ENCODE results near the gene PPA1.
"Not testable (repeated sequence)": the region's sequence is repeated elsewhere in the genome, so short reads cannot be mapped to it uniquely, and the experiment has no call there.

PPA1 gene

GRCh38 chr10:70254778-70255328, 21.6 kb upstream of the PPA1 start:
- no peak for DNase-seq

- DNase-seq: no peak
Measured at GRCh38 chr10:70253878-70254765, 20.9 kb upstream of the PPA1 start.

GRCh38 chr10:70250961-70251680, 17.9 kb upstream of the PPA1 start:
- DNase-seq: no peak

DNA sequence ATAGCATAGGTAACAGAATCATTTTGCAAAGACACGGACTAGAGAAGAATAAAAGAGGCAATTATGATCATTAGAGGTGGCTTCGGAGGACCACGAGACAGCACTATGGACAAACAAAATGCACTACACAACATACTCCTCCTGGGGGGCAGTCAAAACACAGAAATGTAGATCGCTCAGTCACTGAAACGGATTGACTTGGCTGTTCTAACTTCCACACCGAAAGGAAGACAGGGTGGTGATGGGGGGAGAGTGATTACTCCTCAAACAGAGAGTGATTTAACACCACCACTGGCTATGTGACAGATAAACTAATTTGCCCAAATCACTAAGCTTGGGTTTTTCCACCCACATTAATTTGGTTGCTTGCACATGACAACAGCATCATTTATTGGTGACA, 14.1 kb upstream of the PPA1 start:
- DNase-seq: no peak

DNA sequence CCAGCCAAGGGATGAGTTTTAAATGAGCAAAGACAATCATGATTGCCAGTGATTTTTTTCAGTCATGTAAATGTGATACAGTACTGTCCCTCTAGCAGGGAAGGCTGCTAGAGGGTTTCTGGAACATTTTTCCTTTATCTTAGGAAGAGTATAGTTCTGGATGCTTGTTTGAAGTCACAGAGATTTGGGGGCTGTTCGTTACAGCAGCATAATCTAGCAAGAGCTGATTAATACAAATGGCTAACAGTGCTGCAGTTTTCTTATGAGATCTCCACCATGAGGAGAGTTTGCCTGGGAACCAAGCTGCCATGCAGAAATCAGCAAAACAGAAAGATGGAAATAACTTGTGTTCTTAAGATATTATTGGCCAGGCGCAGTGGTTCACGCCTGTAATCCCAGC, 7.9 kb upstream of the PPA1 start:
- no peak for DNase-seq

DNA sequence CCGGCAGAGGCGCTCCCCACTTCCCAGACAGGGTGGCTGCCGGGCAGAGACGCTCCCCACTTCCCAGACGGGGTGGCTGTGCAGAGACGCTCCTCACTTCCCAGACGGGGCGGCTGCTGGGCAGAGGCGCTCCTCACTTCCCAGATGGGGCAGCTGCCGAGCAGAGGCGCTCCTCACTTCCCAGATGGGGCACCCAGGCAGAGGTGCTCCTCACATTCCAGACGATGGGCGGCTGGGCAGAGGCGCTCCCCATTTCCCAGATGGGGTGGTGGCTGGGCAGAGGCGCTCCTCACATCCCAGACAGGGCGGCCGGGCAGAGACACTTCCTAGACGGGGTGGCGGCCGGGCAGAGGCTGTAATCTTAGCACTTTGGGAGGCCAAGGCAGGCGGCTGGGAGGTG, 6.8 kb upstream of the PPA1 start:
- not testable (repeated sequence) for DNase-seq

DNA sequence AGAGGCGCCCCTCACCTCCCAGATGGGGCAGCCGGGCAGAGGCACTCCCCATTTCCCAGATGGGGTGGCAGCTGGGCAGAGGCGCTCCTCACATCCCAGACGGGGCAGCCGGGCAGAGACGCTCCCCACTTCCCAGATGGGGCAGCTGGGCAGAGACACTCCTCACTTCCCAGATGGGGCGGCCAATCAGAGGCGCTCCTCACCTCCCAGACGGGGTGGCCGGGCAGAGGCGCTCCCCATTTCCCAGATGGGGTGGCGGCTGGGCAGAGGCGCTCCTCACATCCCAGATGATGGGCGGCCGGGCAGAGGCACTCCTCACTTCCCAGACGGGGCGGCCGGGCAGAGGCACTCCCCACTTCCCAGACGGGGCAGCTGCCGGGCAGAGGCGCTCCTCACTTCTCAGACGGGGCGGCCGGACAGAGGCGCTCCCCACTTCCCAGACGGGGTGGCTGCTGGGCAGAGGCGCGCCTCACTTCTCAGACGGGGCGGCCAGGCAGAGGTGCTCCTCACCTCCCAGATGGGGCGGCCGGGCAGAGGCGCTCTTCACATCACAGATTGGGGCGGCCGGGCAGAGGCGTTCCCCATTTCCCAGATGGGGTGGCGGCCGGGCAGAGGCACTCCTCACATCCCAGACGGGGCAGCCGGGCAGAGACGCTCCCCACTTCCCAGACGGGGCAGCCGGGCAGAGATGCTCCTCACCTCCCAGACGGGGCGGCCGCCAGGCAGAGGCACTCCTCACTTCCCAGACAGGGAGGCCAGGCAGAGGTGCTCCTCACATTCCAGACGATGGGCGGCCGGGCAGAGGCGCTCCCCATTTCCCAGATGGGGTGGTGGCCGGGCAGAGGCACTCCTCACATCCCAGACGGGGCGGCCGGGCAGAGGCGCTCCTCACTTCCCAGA, 6.1 kb upstream of the PPA1 start:
- DNase-seq: not testable (repeated sequence)

DNA sequence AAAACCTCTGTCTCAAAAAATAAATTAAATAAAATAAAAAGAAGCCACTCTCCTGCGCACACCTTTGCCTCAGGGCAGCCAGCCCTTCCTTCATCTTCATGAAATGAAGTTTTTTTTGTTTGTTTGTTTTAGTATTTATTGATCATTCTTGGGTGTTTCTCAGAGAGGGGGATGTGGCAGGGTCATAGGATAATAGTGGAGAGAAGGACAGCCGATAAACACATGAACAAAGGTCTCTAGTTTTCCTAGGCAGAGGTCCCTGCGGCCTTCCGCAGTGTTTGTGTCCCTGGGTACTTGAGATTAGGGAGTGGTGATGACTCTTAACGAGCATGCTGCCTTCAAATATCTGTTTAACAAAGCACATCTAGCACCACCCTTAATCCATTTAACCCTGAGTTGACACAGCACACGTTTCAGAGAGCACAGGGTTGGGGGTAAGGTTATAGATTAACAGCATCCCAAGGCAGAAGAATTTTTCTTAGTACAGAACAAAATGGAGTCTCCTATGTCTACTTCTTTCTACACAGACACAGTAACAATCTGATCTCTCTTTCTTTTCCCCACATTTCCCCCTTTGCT, 4.8 kb upstream of the PPA1 start:
- not testable (repeated sequence) for DNase-seq

DNA sequence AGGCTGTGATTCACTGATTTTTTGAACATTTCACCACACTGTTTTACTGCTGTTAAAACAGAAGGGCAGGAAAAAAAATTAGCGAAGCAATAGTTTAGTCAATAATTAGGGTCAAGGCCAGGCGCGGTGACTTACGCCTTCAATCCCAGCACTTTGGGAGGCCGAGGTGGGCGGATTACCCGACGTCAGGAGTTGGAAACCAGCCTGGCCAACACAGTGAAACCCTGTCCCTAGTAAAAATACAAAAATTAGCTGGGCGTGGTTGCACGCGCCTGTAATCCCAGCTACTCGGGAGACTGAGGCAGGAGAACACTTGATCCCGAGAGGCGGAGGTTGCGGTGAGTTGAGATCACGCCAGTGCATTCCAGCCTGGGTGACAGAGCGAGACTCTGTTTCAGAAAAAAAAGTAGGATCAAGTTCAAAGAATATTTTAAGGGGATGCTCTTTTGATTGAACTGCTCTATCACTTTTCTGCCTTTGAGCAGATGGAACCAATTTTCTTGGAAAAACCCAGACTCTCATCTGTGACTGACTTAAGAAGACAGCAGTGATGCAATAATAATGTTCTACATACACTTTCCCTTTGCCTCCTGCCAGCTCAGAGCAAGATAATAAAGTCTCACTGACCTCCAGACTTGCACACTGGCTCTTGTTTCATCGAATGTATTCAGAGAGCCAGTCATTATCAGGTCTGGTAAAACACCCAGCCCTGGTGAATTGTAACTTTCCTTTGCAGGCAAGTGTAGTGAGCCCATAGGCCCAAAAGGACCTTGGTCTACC, 1.6 kb upstream of the PPA1 start:
- no peak for DNase-seq

DNA sequence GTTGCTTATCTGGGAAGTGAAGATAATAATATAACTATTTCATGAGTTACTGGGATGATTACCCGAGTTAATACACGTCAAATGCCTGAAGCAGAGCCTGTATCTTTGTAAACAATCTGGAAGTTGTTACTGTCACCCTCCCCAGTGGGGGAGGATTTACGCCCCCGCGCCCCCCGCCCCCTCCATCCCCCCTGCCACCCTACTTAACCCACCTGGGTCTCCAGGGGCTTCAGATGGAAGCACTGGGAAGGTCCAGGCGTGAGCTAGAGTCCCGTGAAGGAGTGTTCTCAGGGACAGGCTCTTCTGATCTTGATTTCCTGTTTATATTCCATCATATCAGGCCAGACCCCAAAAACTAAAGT, 691 bp upstream of the PPA1 start:
- DNase-seq: no peak

GRCh38 chr10:70232859-70233108, 445 bp downstream of the PPA1 start:
- DNase-seq: no peak

DNA sequence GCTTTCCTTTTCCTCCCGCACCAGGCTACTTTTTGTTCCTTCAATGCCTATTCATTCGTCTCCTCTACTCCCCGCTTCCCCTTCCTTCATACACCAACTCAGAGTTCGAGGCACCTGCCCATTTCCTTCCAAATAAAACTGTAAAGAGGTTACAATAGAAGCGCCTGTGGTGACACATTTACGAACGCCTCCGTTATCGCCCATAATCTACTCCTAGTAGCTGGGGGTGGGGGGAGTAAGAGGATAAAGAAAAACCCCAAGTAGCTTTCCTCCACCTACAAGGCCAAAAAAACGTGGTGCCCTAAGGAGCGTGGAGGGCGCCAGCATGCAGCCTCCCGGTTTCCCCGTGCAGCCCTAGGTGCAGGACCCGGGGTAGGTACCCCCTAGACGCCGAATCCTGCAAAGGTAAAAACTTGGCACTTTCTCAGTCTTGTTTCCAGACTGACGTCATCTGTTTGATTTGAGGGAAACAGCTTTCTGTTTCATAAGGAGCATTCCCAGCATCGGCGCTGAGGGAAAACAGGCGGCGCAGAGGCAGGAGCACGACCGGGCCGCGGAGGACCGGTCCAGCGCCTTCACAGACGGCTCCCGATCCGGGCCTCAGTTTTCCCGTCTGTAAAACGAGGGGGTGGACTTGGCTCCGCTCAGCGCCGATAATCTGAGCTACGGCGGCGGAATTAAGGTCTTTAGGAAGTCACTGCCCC, 922 bp downstream of the PPA1 start:
- DNase-seq: no peak

- no peak for DNase-seq
Measured at GRCh38 chr10:70228491-70228890, 4.7 kb downstream of the PPA1 start.

GRCh38 chr10:70227548-70228320, 5.5 kb downstream of the PPA1 start:
- no peak for DNase-seq

- DNase-seq: no peak
Measured at GRCh38 chr10:70223728-70224127, 9.5 kb downstream of the PPA1 start.

DNA sequence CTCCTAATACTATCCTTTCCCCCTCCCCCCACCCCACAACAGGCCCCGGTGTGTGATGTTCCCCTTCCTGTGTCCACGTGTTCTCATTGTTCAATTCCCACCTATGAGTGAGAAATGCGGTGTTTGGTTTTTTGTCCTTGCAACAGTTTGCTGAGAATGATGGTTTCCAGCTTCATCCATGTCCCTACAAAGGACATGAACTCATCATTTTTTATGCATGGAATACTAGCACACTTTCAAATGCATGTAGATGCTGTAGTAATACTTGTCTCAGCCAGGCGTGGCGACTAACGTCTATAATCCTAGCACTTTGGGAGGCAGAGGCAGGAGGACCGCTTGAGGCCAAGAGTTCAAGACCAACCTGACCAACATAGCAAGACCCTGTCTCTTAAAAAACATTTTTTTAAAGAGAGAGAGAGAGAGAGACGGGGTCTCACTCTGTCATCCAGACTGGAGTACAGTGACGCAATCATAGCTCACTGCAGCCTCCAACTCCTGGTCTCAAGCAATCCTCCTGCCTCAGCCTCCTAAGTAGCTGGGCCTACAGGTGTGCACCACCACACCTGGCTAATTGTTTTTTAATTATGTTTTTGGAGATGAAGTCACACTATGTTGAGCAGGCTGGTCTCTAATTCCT, 10.3 kb downstream of the PPA1 start:
- not testable (repeated sequence) for DNase-seq

DNA sequence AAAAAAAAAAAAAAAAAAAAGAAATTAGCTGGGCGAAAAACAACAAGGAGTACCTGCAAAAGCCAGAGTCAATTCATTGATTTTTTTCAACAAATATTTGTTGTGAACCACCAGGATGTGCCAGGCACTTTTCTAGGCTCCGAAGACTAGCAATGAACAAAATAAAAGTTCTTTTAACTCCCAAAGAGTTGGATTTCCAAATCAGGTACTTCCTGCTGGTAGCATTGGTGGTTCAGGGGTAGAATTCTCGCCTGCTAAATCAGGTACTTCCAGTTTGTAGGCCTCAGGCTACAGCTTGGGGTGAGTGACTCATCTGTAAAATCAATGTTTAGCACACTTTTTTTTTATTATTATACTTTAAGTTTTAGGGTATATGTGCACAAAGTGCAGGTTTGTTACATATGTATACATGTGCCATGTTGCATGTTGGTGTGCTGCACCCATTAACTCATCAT, 10.9 kb downstream of the PPA1 start:
- no peak for DNase-seq

GRCh38 chr10:70221030-70221429, 12.2 kb downstream of the PPA1 start:
- no peak for DNase-seq

- DNase-seq: no peak
Measured at GRCh38 chr10:70212879-70213278, 20.4 kb downstream of the PPA1 start.

DNA sequence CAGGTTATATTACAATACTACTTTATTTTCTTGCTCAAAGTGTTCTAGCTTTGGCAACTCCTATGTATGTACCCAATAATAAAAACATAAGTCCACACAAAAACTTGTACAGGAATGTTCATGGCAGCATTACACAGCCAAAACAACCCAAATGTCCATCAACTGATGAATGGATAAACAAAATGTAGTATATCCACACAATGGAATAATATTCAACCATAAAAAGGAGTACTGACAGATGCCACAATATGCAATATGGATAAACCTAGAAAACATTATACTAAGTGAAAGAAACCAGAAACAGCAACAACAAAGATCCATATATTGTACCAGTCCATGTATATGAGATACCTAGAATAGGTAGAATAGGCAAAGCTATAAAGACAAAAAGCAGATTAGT, 21.0 kb downstream of the PPA1 start:
- DNase-seq: no peak
